SHP77 (cell line): ENCODE data around the gene CSAG1.
"Not testable (repeated sequence)": the region's sequence is repeated elsewhere in the genome, so short reads cannot be mapped to it uniquely, and the experiment has no call there.

Experiments used
- DNase-seq, 2 experiments: peaks; one replicate each; lab custom pipeline; 2025; lab: John Stamatoyannopoulos, UW

The CSAG1 gene

GRCh38 chrX:152697952-152698931 lies 35.3 kb downstream of the CSAG1 start, which contains the start of gene MAGEA3:
MAGEA3 (plus strand) TSS chrX:152698794; CDS start chrX:152700833, 2,039 bp downstream.
- DNase-seq: not testable (repeated sequence)

GRCh38 chrX:152681012-152681411 lies 52.5 kb downstream of the CSAG1 start:
- DNase-seq: not testable (repeated sequence)
